Activated CD4-positive, alpha-beta T cell treated with anti-CD3 and anti-CD28 coated beads, Interleukin-10, Interleukin-2, amounts not matched to agents 100 ng/mL and 50 ng/mL, durations not matched to agents 16 hours and 8 hours (primary cell): ENCODE measurements around the gene CCDC88B.

Experiments used
- DNase-seq: peaks from one replicate; pipeline ENCODE4 v3.0.0-alpha.2; 2020

Gene CCDC88B

DNA sequence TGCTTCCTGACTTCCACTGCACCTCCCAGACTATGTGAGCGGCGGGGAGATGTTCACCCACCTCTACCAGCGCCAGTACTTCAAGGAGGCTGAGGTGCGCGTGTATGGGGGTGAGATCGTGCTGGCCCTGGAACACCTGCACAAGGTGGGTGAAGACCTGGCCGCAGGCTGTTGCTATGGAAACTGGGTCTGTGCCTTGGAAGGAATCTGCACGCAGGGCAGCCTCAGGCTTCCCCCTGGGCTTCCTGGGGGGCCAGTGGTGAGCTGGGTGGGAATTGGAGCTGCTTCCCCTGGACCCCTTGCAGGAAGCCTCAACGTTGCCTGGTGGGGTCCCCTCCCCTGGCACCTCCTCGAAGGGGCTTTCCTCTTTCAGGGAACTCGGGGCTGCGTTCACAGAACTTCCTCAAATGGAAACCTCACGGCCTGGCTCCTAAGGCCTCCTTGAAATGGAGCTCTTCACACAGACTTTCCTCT, 20.5 kb downstream of the CCDC88B start:
- DNase-seq: no peak

DNA sequence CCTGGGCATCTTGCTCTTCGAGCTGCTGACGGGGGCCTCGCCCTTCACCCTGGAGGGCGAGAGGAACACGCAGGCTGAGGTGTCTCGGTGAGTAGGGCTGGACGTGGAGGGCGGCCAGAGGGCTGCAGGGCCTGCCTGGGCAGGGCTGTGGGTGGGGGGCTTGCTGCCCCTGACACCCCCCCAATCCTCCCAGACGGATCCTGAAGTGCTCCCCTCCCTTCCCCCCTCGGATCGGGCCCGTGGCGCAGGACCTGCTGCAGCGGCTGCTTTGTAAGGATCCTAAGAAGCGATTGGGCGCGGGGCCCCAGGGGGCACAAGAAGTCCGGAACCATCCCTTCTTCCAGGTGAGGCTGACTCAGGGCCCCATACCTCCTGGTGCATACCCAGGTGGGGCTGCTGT, 21.7 kb downstream of the CCDC88B start:
- no peak for DNase-seq

GRCh38 chr11:64362339-64362738, 22.3 kb downstream of the CCDC88B start:
- DNase-seq: no peak

DNA sequence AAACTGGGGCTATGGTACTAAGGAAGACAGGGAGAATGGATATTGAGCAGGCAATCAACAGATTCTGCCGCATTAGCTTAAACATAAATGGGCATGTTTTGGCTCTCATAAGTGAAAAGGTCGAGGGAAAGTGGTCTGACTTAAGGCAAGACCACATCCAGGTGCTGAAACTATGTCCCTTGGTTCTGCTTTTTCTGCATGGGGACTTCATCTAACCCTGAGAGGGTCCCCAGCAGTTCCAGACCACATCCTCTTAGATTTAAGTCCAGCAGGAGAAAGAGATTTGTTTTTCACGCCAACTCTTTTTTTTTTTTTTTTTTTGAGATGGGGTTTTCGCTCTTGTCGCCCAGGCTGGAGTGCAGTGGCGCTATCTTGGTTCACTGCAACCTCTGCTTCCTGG, 24.4 kb downstream of the CCDC88B start:
- DNase-seq: no peak

DNA sequence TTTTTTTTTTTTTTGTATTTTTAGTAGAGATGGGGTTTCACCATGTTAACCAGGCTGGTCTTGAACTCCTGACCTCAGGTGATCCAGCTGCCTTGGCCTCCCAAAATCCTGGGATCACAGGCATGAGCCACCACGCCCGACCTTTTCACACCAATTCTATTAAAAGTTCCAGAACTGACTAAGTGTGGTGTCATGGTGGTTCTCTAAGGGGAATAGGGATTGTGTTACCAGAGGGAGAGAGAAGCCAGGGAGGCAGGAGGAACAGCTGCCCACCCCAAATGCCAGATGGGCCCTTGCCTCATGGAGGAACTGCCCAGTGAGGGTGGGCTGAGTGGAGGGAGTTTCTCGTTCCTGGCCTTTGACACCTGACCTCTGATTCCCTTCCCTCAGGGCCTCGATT, 24.9 kb downstream of the CCDC88B start:
- no peak for DNase-seq

- no peak for DNase-seq
Observed at GRCh38 chr11:64366751-64367150, 26.7 kb downstream of the CCDC88B start.

DNA sequence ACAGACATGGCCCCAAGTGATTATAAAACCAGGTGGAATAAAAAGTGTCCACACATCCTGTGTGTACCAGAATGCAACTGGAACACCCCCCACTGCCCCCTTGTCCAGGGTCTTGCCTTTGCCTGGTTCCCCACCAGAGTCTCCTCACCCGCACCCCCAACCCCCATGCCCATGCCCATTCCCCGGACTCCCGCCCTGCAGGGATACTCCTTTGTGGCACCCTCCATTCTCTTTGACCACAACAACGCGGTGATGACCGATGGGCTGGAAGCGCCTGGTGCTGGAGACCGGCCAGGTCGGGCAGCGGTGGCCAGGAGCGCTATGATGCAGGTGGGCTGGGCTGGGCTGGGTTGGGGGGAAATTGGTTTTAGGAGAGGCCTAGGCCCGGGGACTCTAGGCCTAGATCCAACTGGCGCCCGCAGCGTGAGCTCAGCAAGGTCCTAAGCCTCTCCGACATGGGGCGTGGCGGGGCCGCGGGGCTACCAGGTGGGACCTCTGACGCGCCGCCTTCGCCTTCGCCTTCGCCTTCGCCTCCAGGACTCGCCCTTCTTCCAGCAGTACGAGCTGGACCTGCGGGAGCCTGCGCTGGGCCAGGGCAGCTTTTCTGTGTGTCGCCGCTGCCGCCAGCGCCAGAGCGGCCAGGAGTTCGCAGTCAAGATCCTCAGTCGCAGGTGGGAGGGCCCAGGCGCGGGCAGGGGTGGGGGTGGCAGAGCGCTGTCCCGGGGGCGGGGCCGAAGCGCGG, 28.1 kb downstream of the CCDC88B start:
- DNase-seq: no peak

GRCh38 chr11:64368673-64369074, 28.7 kb downstream of the CCDC88B start:
- DNase-seq: no peak

DNA sequence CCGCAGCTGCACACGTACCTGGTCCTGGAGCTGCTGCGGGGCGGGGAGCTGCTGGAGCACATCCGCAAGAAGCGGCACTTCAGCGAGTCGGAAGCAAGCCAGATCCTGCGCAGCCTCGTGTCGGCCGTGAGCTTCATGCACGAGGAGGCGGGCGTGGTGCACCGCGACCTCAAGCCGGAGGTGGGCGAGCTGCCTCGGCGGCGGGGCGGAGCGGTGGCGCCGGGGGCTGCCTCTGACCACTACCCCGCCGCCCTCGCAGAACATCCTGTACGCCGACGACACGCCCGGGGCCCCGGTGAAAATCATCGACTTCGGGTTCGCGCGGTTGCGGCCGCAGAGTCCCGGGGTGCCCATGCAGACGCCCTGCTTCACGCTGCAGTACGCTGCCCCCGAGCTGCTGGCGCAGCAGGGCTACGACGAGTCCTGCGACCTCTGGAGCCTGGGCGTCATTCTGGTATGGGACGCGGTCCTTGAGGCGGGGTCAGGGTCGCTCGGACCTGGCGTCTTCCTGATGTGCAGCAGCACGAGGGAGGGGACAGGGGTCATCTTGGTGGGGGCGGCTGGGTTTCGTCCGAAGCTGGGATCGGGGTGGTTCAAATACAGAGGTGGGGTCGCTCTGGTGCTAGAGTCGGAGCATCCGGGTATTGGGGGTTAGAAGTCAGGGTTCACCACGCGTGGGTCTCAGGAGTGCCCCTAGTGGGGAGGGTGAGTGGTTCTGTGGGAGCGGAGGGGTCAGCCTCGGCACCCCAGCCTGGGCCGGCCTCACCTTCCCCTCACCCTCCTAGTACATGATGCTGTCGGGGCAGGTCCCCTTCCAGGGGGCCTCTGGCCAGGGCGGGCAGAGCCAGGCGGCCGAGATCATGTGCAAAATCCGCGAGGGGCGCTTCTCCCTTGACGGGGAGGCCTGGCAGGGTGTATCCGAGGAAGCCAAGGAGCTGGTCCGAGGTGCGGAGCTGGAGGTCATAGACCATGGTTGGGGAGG, 29.7 kb downstream of the CCDC88B start:
- DNase-seq: no peak

DNA sequence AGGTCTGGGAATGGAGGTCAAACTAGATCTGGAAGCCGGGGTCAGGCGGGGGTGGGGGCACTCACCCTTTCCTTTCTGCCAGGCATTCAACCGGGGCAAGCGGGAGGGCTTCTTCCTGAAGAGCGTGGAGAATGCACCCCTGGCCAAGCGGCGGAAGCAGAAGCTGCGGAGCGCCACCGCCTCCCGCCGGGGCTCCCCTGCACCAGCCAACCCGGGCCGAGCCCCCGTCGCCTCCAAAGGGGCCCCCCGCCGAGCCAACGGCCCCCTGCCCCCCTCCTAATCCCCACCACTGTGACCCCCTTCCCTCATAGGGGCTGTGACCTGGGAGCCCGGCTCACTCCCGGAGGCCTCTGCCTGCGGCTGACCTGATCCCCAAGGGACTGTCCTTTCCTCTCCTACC, 31.2 kb downstream of the CCDC88B start:
- DNase-seq: no peak

DNA sequence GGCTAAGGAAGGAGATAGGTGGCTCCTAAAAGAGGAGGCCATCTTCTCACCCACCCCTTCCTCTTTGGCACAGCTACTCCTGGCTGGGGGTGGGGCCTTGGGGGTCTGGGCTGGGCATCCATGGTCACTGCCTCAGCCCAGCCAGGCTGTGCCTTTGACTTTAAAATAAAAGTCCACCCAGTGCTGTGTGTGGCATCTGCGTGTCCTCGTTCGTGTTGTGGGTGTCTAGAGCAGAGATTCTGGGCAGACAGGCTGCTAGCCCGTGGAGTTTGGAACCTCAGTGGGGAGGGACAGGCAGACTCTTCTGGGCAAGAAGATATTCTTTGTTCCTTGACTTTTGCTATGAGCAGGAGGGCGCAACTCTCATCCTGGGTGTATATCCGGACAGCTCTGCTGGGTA, 32.0 kb downstream of the CCDC88B start:
- no peak for DNase-seq

DNA sequence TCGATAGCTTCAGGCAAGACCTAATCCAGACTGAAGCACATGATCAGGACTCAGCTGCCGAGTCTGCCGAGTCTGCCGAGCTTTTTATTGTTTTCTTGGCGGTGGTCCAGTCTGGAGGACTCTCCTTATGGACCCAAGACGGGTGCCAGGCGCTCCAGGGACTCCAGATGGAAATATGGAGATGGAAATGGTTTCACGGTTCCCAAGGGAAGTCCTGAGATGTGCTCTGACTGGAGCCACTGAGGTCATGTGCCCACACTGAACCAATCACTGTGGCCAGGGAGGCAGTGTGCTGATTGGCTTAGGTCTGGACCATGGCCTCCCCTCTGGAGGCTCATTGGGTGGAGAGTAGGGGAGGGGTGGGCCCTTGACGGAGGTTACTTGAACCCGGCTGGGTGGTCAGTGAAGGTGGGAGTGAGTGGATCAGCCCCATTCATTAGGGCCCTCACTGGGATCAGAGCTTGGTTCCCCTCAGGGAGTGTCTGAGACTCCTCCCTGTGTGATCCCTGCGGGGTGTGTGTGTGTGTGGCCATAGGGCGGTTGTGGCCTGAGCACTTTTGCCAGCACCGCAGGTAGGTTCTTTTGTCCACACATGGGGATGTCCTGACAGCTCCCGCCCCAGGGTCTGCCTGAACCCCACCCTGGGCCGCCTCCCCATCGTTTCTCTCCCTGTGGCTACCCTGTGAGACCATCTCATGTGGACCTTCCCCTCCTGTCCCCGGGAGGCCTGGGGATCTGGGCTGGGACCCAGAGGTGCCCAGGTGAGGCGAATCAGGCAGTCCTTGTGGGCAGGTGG, 33.0 kb downstream of the CCDC88B start:
- DNase-seq: no peak

DNA sequence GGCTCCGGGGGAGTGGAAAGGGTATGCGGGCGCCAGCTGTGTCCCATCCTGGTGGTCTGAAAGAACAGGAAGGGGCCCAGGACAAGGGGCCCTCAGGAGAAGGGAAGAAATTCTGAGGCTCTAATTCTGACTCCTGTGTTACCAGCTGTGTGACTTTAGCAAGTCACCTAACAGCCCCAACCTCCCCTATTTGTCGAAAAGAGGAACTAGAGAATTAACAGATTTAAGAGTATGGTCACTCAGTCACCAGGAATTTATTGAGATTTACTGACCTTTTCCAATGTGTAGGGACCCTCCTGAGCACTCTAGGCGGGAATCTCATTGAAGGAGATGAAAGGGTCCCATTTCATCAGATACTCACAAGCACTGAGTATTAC, 33.6 kb downstream of the CCDC88B start:
- no peak for DNase-seq

DNA sequence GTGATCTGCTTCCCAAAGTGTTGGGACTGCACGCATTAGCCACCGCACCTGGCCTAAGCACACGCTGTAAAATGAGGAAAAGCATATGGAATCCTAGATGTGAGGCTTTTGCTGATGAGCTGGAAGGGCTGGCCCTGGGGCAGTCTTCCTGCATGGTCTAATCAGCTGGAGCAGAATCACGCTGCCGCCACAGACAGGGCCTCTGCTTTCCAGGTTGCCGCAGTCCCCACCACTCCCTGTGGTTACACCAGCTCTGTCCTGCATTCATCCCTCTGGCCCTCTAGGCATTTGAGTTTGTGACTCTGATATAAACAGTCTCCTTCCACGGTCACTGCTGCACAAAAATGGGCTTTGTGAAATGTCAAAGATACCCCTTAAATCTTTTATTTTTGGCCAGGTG, 36.1 kb downstream of the CCDC88B start:
- DNase-seq: no peak

DNA sequence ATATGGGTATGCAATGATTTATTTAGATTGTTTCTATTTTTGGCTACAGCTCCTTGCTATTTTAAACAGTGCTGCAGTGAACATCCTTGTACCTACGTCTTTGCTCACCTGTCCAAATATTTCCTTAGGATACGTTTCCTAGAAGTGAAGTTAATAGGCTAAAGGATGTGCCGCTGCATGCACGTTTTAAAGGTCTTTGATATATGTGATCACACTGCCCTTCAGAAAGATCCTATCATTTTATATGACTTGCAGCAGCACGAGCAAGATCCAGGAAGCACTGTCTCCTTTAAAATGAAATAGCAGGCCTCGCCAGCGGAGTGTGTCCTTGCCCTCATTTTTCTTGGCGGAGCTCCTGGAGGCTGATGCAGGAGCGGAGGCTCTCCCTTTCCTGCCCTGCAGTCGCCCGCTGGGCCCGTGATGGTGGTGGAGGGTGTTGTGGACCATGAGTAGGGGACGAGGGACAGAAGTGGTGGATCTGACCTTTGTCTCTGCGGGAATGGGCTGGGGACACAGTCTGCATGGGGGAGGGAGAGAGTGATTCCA, 38.4 kb downstream of the CCDC88B start:
- DNase-seq: no peak

- DNase-seq: no peak
Observed at GRCh38 chr11:64379160-64379559, 39.2 kb downstream of the CCDC88B start.

- no peak for DNase-seq
Observed at GRCh38 chr11:64379817-64380709, 40.1 kb downstream of the CCDC88B start.

GRCh38 chr11:64381350-64381749, 41.3 kb downstream of the CCDC88B start:
- no peak for DNase-seq

- DNase-seq: no peak
Observed at GRCh38 chr11:64382047-64382446, 42.0 kb downstream of the CCDC88B start.

GRCh38 chr11:64382586-64382985, 42.6 kb downstream of the CCDC88B start:
- no peak for DNase-seq

DNA sequence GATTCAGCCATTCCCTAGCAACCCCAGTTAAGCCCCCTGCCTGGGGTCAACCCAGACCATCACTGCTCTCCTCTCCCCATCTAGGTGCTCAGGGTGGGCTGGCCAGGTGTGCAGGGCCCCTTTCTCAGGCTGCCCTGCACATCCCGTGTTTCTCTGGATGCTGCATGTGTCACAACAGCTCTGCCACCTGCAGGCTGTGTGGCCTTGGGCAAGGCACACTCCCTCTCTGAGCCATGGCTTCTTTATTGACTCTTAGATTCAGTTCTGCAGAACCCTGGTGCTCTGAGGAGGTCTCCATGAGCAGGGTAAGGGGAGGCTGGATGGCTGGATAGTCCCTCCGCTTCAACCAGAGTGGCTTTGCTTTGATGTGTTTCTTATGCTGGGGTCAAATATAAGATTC, 43.6 kb downstream of the CCDC88B start:
- no peak for DNase-seq
